NCI-H510A treated with DMSO at 0.1 percent for 48 hours (cell line): Measurements from ENCODE around the gene GRAMD1C.

Experiments used
- DNase-seq: peaks from one replicate; lab custom pipeline; 2025; lab: John Stamatoyannopoulos, UW

Gene GRAMD1C

DNA sequence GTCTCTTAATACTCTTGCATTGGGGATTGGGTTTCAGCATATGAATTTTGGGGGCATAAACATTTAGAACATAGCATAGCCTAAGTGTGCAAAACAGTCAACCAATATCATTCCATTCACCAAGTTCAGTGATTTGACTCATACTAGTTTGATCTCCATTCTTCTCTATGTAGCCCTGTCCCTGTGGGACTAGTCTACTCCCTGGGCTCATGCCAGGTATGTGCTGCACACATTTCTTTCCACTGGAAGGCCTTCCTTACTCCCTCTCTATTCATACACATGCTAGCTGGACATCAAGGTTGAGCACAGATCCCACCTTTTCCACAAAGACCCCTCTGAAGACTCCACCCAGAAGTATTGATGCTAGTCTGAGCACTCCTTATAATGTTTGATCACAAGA lies 114.3 kb downstream of the GRAMD1C start:
- no peak for DNase-seq

DNA sequence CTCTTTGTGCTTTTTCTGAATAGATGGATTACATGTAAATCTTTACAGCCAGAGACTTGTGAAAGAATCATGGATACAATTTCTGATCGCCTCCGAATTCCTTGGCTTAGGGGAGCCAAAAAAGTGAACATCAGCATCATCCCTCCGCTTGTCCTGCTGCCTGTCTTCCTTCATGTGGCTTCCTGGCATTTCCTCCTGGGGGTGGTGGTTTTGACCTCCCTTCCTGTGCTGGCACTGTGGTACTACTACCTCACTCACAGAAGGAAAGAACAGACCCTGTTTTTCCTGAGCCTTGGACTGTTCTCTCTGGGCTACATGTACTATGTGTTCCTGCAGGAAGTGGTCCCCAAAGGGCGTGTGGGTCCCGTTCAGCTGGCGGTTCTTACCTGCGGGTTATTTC lies 115.1 kb downstream of the GRAMD1C start:
- DNase-seq, result no peak

DNA sequence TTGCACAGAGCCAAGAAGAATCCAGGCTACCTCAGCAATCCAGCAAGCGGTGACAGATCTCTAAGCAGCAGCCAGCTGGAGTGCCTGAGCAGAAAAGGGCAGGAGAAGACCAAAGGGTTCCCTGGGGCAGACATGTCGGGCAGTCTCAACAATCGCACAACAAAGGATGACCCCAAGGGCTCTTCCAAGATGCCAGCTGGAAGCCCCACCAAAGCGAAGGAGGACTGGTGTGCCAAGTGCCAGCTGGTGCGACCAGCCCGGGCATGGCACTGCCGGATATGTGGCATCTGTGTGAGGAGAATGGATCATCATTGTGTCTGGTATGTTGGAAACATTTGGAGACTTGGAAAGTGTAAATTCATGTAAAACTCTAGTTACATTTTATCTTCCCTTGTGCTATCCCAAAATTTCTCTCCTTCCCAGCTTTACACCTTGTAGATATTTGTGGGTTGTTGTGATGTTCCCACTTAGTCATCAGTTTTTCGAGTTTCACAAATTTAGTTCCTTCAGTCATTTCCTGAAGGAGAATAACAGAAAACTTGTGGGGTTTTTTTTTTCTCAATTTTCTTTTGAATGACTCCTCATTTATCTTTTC lies 115.6 kb downstream of the GRAMD1C start:
- no peak for DNase-seq

DNA sequence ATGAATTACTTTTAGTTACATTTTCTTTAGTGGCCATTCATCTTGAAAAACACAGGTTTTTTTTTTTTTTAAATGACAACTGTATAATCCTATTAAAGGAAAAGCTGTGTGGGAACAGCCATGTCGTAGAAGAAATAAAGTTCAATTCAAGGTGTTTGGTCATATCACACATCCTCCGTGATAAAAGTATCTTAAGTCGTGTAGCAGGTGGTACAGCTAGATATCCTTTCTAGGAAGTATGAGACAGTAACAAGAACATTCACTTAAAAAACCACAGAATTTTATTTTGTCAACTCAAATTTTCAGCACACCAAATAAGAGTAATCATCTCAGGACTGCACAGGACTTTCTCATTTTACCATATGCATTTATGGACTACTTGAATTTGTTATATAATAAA lies 125.3 kb downstream of the GRAMD1C start:
- no peak for DNase-seq

DNA sequence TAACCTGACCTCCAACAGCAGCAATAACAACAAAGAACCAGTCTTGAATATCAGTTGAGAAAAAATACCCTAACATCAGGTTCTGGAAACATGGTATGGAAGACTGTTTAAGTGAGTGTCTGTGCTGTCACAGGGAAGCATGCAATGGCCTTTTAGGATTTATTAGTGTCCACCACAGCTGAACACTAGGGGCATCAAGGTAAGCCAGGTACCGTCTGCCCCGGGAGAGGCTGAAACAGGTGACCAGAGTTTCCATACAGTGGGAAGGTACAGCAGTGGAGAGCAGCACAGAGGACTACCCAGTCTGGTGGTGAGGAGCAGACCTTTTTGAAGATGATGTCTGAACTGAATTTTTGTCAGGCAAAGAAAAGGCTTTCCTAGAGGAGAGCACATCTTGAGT lies 127.6 kb downstream of the GRAMD1C start:
- DNase-seq, result no peak

DNA sequence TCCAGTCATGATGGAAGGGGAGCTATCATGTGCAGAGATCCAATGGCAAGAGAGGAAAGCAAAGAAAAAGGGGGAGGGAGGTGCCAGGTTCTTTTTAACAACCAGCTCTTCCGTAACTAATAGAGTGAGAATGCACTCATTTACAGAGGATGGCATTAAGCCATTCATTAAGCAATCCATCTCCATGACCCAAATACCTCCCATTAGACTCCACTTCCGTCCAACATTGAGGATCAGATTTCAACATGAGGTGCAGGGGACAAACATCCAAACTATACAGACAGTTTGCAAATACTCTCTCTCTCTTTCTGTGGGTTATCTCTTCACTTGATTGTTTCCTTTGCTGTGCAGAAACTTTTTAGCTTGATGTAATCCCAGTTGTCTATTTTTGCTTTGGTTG lies 130.4 kb downstream of the GRAMD1C start:
- DNase-seq, result no peak

DNA sequence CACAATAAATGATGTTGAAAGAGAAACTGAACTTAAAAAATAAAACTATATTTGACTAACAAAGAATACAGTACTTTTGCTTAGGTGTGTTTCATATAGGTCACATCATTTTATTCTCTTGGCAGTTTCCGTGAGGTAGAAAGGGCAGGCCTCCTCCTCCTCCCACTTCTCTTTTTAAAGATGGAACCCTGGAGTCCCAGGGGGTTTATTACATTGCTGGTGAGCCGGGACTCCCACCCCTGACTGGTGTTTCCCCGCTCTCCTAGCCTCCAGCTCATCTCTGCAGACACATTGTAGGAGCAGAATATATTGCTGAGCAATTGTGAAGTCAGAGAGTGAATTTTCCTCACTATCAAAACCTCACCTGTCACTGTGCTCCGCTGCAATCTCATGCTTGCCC lies 139.2 kb downstream of the GRAMD1C start:
- no peak for DNase-seq

DNA sequence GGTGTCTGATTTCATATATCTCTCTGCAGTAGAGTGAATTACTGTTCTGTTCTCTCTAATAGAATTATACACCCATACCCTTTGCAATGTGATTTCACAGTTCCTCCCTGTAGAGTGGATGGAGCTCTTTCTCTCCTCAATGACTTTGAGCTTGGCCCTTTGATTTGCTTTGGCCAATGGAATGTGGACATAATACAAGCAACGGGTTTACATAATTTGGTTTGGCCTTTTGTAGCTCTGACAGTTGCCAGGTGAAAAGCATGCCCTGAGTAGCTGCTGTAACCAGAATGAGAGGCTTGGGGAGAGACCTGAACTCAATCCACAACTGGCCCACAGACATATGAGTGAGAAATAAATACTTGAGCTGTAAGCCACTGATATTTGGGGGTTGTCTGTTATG lies 141.3 kb downstream of the GRAMD1C start:
- DNase-seq, result no peak

DNA sequence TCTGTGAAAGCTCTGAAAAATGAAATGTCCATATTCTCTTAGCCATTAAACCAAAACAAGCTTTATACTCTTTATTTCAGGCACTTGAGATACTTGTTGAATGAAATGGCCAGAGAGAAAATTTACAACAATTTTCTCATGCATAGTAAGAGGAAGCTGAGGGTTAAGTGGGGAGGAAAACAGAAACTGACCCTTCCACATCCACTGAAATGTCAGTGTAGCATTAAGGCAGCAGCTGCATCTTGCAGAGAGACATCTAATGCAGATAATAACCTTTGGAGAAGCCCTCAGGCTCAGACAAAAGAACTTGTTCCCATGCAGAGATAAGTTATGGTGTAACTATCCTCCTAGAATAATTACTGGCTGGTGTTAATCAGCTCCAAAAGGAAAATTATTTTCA lies 143.2 kb downstream of the GRAMD1C start:
- DNase-seq, result no peak

DNA sequence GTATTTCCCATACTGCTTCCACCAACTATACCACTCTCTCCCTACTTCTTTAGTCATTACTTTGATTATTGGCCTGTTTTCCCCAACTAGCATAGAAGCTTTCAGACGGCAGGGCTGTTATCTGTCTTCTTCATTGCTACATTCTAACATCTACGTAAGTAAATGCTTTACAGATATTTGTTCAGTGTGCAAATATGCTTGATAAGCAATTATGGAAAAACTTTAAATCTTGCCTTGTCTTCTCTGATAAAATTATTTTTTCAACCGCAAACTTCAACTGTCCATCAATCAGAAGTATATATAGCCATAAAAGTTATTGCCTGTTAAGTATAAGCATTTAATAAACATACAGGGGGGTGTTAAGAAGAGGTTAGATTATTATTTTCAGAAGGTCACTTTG lies 145.0 kb downstream of the GRAMD1C start:
- no peak for DNase-seq

DNA sequence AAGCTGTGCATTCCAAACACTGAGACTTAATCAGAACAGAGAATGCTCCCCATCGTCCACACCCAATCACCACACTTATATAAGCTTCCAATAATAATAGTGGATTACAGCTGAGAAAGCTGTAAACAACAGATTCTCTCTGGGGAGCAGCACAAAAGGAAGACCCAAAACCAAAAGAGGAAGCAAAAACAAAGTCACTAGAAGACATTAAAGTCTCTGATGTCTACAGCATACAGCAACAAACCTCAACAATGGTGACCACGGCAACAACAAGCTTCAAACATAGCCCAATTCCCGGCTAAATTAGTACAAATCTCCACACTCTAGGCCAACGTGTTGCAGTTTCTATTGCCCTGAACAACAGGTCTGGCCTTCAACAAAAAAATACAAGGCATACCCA lies 147.0 kb downstream of the GRAMD1C start:
- no peak for DNase-seq
